Vagina (tissue), 2 donors: Measurements from ENCODE around the gene RDH8.

ENCODE experiments used
- POLR2A ChIP-seq, 2 donors: fragments of 450-650 bp; IDR thresholded peaks; one replicate each; pipeline ENCODE4 v1.6.1; 2017; ENCODE audit warnings: antibody characterized with exemption in 2 of 2, mild to moderate bottlenecking in 2 of 2, moderate library complexity in 2 of 2
- TF ChIP-seq, protein P1 (sequence below), 3 experiments: fragments of 450-650 bp in 2 of 3; fragments of 200-600 bp in 1 of 3; sonication (generic) in 1 of 3; IDR thresholded peaks; one replicate each; pipeline ENCODE4 v1.5.1; 2017 to 2019; ENCODE audit warnings: antibody characterized with exemption in 3 of 3, mild to moderate bottlenecking in 2 of 3, moderate library complexity in 2 of 3

DNA sequence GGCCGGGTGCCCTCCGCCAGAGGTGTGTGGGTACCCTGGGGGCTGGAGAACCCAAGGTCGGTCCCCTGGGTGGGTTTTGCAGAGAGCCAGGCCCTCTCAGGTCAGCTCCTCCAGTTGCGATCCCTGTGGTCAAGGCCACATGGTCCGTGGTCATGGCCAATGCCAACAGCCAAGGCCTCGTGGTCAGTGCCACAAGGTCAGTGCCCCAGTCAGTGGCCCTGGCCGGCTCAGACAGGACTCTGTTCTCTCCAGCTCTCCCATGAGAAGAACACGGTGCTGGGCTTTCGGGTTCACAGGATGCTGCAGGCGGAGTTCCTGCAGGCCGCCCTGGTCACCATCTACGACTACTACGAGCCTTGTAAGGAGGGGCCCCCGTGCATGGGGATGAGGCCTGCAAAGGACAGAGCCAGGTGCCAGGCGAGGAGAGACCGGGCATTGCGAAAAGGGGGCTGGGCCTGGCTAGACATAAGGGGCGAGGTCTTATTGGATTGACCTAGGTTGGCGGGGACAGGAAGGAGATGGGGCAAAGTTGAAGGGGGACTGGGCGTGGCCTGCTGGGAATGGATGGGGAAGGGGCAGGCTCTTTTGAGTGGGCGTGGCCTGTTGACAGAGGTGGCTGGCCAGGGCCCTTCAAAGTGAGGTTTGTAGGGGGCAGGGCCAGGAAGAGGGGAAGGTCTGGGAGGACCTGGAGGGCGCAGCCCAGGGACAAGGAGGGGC is 57.6 kb downstream of the RDH8 start:
- no peak for TF ChIP-seq POLR2A (IDR thresholded peaks at IDR 0.05)
- TF ChIP-seq, protein P1, sequence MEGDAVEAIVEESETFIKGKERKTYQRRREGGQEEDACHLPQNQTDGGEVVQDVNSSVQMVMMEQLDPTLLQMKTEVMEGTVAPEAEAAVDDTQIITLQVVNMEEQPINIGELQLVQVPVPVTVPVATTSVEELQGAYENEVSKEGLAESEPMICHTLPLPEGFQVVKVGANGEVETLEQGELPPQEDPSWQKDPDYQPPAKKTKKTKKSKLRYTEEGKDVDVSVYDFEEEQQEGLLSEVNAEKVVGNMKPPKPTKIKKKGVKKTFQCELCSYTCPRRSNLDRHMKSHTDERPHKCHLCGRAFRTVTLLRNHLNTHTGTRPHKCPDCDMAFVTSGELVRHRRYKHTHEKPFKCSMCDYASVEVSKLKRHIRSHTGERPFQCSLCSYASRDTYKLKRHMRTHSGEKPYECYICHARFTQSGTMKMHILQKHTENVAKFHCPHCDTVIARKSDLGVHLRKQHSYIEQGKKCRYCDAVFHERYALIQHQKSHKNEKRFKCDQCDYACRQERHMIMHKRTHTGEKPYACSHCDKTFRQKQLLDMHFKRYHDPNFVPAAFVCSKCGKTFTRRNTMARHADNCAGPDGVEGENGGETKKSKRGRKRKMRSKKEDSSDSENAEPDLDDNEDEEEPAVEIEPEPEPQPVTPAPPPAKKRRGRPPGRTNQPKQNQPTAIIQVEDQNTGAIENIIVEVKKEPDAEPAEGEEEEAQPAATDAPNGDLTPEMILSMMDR (IDR thresholded peaks at IDR 0.05), result no peak
